GM23338 (cell line): Measurements from ENCODE around the gene PITRM1. TPM values are rescaled to one million over a fixed set of nuclear protein-coding genes. Genes with fewer than 3 reads are reported as not detected.

Experiments
- ATAC-seq: fragments of 200-7000 bp; cut with Tn5 transposase; 3 replicates; pipeline ENCODE4 v1.9.1; 2020
- DNase-seq: peaks from one replicate; pipeline ENCODE4 v3.0.0-alpha.2; 2015; ENCODE audit warnings: low spot score
- H2AFZ ChIP-seq: fragments of 200-600 bp; sonication (generic); 2 replicates; pipeline ENCODE4 v1.8.0; 2016; ENCODE audit warnings: antibody characterized with exemption, mild to moderate bottlenecking, moderate library complexity
- H3F3A ChIP-seq: fragments of 200-600 bp; sonication (generic); replicated peaks from 2 replicates; pipeline ENCODE4 v1.8.0; 2017; ENCODE audit warnings: antibody characterized with exemption, mixed run types, low read depth
- H3K27ac ChIP-seq: fragments of 200-600 bp; sonication (generic); 2 replicates; pipeline ENCODE4 v1.6.1; 2016; ENCODE audit warnings: low read depth
- H3K27me3 ChIP-seq: fragments of 200-600 bp; sonication (generic); 2 replicates; pipeline ENCODE4 v1.8.0; 2016; ENCODE audit warnings: mild to moderate bottlenecking, mixed run types, moderate library complexity; ENCODE audit not compliant: insufficient read depth
- H3K36me3 ChIP-seq: fragments of 200-600 bp; sonication (generic); 2 replicates; pipeline ENCODE4 v1.8.0; 2016; ENCODE audit warnings: mild to moderate bottlenecking; ENCODE audit not compliant: insufficient read depth
- H3K4me1 ChIP-seq: fragments of 200-600 bp; sonication (generic); 2 replicates; pipeline ENCODE4 v1.8.0; 2016; ENCODE audit warnings: mild to moderate bottlenecking, moderate library complexity; ENCODE audit not compliant: insufficient read depth
- H3K4me2 ChIP-seq: fragments of 200-600 bp; sonication (generic); 2 replicates; pipeline ENCODE4 v1.7.1; 2017; ENCODE audit warnings: mixed run types
- H3K4me3 ChIP-seq: fragments of 200-600 bp; sonication (generic); 2 replicates; pipeline ENCODE4 v1.6.1; 2016; ENCODE audit warnings: mixed run types
- H3K79me2 ChIP-seq: fragments of 200-600 bp; sonication (generic); replicated peaks from 2 replicates; pipeline ENCODE4 v1.8.0; 2017; ENCODE audit warnings: mild to moderate bottlenecking; ENCODE audit not compliant: insufficient read depth
- H3K9me2 ChIP-seq: fragments of 200-600 bp; sonication (generic); 2 replicates; pipeline ENCODE4 v1.8.0; 2017; ENCODE audit not compliant: insufficient read depth
- H4K20me1 ChIP-seq: fragments of 200-600 bp; sonication (generic); replicated peaks from 2 replicates; pipeline ENCODE4 v1.8.0; 2017; ENCODE audit warnings: mild to moderate bottlenecking; ENCODE audit not compliant: insufficient read depth
- H3K27ac Mint-ChIP-seq: 2 replicates; pipeline ENCODE4 v1.8.0; 2020; ENCODE audit warnings: inconsistent platforms, mild to moderate bottlenecking, moderate library complexity, mixed read lengths
- H3K27me3 Mint-ChIP-seq: 3 replicates; pipeline ENCODE4 v1.8.0; 2022; ENCODE audit warnings: low read depth, mild to moderate bottlenecking, moderate library complexity, mixed read lengths, inconsistent platforms; ENCODE audit not compliant: insufficient read depth, poor library complexity
- H3K36me3 Mint-ChIP-seq: 3 replicates; pipeline ENCODE4 v1.8.0; 2021; ENCODE audit warnings: low read depth, mild to moderate bottlenecking, inconsistent platforms, moderate library complexity, mixed read lengths
- H3K4me1 Mint-ChIP-seq: 3 replicates; pipeline ENCODE4 v1.8.0; 2020; ENCODE audit warnings: mild to moderate bottlenecking, inconsistent platforms, mixed read lengths
- H3K4me3 Mint-ChIP-seq: 3 replicates; pipeline ENCODE4 v1.8.0; 2021; ENCODE audit warnings: moderate library complexity, mild to moderate bottlenecking, inconsistent platforms, mixed read lengths
- H3K9me3 Mint-ChIP-seq: 3 replicates; pipeline ENCODE4 v1.8.0; 2020; ENCODE audit warnings: moderate library complexity, mild to moderate bottlenecking, inconsistent platforms, mixed read lengths
- CREB1 ChIP-seq: fragments of 250-450 bp; sonication (Bioruptor Pico); IDR thresholded peaks from 2 replicates; pipeline ENCODE4 v1.5.0; 2020; ENCODE audit warnings: low read depth, mild to moderate bottlenecking, moderate library complexity
- EZH2phosphoT487 ChIP-seq: fragments of 200-600 bp; sonication (generic); IDR thresholded peaks from one replicate; pipeline ENCODE4 v1.8.1; 2018; ENCODE audit warnings: antibody characterized with exemption; ENCODE audit not compliant: unreplicated experiment
- JUNB ChIP-seq: IDR thresholded peaks from one replicate; pipeline ENCODE4 v1.6.1; 2016; ENCODE audit warnings: antibody characterized with exemption; ENCODE audit not compliant: unreplicated experiment
- ZNF331 ChIP-seq: fragments of 250-450 bp; sonication (Bioruptor Pico); IDR thresholded peaks from 2 replicates; pipeline ENCODE4 v1.5.0; 2020; ENCODE audit warnings: low read depth, mild to moderate bottlenecking, moderate library complexity
- ZNF462 ChIP-seq: fragments of 250-450 bp; sonication (Bioruptor Pico); IDR thresholded peaks from 2 replicates; pipeline ENCODE4 v1.5.0; 2020; ENCODE audit warnings: mild to moderate bottlenecking, moderate library complexity
- polyA plus RNA-seq: library from polyadenylated mRNA; unstranded; fragments of >200 nt; fragmentation: Nextera tagmentation; extraction: Ambion mirVana; gene quantifications from 2 replicates; pipeline ENCODE4 v1.2.1, GENCODE V29; 2016
- total RNA-seq: library from RNA; depleted of rRNA; stranded (reverse); fragments of >200 nt; shearing (Covaris generic); gene quantifications from 2 replicates; pipeline ENCODE4 v1.2.3, GENCODE V29; 2014
- TF ChIP-seq, protein P1 (sequence below), 2 experiments: fragments of 200-600 bp in 1 of 2; sonication (generic) in 1 of 2; conservative IDR thresholded peaks; 2 replicates each; pipeline versions ENCODE4 v1.5.1 to v1.6.1; 2016 to 2017; ENCODE audit warnings: antibody characterized with exemption in 2 of 2, low read depth in 2 of 2, mild to moderate bottlenecking in 2 of 2, moderate library complexity in 1 of 2
- TF ChIP-seq, protein P2 (sequence below): IDR thresholded peaks from one replicate; pipeline ENCODE4 v1.6.1; 2018; ENCODE audit warnings: antibody characterized with exemption; ENCODE audit not compliant: unreplicated experiment

Gene PITRM1
- total and polyA plus RNA-seq, 2 experiments from 2014 or later: 29.0 to 33.0 TPM

GRCh38 chr10:3162533-3162932 lies 10.0 kb downstream of the PITRM1 start:
- Histone ChIP-seq H3K36me3 (peaks cover 10% of the 10 kb centered on the region), H3K27me3 (no peaks in the 10 kb centered on the region), H3K27ac (no peak overlapping the region), H3K9me2 (no peaks in the 10 kb centered on the region), H3K4me3 (no peak overlapping the region), H3F3A (no peaks in the 10 kb centered on the region), H3K79me2 (no peaks in the 10 kb centered on the region), H2AFZ (no peak overlapping the region), H3K4me1 (no peaks in the 10 kb centered on the region), H3K4me2 (no peak overlapping the region), H4K20me1 (no peaks in the 10 kb centered on the region; the same call in 1 of the 2 replicates)
- ATAC-seq (peak; percentile 98), DNase-seq (peak; percentile 66)
- TF ChIP-seq EZH2phosphoT487: no peak
- no peak for TF ChIP-seq CREB1 (CRISPR knock-in tag)
- TF ChIP-seq, protein P1, sequence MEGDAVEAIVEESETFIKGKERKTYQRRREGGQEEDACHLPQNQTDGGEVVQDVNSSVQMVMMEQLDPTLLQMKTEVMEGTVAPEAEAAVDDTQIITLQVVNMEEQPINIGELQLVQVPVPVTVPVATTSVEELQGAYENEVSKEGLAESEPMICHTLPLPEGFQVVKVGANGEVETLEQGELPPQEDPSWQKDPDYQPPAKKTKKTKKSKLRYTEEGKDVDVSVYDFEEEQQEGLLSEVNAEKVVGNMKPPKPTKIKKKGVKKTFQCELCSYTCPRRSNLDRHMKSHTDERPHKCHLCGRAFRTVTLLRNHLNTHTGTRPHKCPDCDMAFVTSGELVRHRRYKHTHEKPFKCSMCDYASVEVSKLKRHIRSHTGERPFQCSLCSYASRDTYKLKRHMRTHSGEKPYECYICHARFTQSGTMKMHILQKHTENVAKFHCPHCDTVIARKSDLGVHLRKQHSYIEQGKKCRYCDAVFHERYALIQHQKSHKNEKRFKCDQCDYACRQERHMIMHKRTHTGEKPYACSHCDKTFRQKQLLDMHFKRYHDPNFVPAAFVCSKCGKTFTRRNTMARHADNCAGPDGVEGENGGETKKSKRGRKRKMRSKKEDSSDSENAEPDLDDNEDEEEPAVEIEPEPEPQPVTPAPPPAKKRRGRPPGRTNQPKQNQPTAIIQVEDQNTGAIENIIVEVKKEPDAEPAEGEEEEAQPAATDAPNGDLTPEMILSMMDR (conservative IDR thresholded peaks at IDR 0.05; ENCODE audit: low read depth in 2 of 2): peak; percentile 55 to 60
- no peak for TF ChIP-seq ZNF462
- no peak for TF ChIP-seq JUNB
- TF ChIP-seq ZNF331: no peak
- TF ChIP-seq, protein P2, sequence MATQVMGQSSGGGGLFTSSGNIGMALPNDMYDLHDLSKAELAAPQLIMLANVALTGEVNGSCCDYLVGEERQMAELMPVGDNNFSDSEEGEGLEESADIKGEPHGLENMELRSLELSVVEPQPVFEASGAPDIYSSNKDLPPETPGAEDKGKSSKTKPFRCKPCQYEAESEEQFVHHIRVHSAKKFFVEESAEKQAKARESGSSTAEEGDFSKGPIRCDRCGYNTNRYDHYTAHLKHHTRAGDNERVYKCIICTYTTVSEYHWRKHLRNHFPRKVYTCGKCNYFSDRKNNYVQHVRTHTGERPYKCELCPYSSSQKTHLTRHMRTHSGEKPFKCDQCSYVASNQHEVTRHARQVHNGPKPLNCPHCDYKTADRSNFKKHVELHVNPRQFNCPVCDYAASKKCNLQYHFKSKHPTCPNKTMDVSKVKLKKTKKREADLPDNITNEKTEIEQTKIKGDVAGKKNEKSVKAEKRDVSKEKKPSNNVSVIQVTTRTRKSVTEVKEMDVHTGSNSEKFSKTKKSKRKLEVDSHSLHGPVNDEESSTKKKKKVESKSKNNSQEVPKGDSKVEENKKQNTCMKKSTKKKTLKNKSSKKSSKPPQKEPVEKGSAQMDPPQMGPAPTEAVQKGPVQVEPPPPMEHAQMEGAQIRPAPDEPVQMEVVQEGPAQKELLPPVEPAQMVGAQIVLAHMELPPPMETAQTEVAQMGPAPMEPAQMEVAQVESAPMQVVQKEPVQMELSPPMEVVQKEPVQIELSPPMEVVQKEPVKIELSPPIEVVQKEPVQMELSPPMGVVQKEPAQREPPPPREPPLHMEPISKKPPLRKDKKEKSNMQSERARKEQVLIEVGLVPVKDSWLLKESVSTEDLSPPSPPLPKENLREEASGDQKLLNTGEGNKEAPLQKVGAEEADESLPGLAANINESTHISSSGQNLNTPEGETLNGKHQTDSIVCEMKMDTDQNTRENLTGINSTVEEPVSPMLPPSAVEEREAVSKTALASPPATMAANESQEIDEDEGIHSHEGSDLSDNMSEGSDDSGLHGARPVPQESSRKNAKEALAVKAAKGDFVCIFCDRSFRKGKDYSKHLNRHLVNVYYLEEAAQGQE: no peak
- Mint-ChIP-seq H3K27ac (no peak overlapping the region), H3K4me1 (no peaks in the 10 kb centered on the region), H3K27me3 (peaks cover 2% of the 10 kb centered on the region), H3K4me3 (no peak overlapping the region), H3K36me3 (peaks cover 48% of the 10 kb centered on the region), H3K9me3 (no peaks in the 10 kb centered on the region)
